AG09309 (cell line): ENCODE results near the gene CLIC4.
"Not testable (repeated sequence)": the region's sequence is repeated elsewhere in the genome, so short reads cannot be mapped to it uniquely, and the experiment has no call there.

Experiments
- DNase-seq: peaks from one replicate; pipeline ENCODE4 v3.0.0-alpha.2; 2010; ENCODE audit warnings: low read depth
- H3K4me3 ChIP-seq: 2 replicates; pipeline ENCODE4 v1.5.1; 2011; ENCODE audit warnings: mild to moderate bottlenecking, low read depth, low read length, moderate library complexity; ENCODE audit not compliant: control insufficient read depth
- CTCF ChIP-seq: IDR thresholded peaks from 2 replicates; pipeline ENCODE4 v1.5.1; 2011; ENCODE audit warnings: mild to moderate bottlenecking, low read depth, low read length, inconsistent platforms; ENCODE audit not compliant: insufficient read depth, control insufficient read depth; ENCODE audit errors: missing control alignments

CLIC4 gene

GRCh38 chr1:24724345-24725208, 20.7 kb upstream of the CLIC4 start:
- no peak for TF ChIP-seq CTCF

GRCh38 chr1:24725209-24725651, 20.0 kb upstream of the CLIC4 start:
- no peak for DNase-seq
- TF ChIP-seq CTCF: no peak
- H3K4me3 ChIP-seq: no peak overlapping the region

More at GRCh38 chr1:24724345-24725208, 20.7 kb upstream of the CLIC4 start:
- H3K4me3 ChIP-seq: no peak overlapping the region
- no peak for DNase-seq

GRCh38 chr1:24726741-24727140, 18.5 kb upstream of the CLIC4 start:
- no peak for DNase-seq
- no peak for TF ChIP-seq CTCF
- H3K4me3 ChIP-seq: no peak overlapping the region

GRCh38 chr1:24727501-24728216, 17.6 kb upstream of the CLIC4 start:
- H3K4me3 ChIP-seq: peak overlapping the region; percentile 9
- DNase-seq: peak; percentile 80
- no peak for TF ChIP-seq CTCF

- no peak for DNase-seq
- no peak overlapping the region for H3K4me3 ChIP-seq
- no peak for TF ChIP-seq CTCF
Measured at GRCh38 chr1:24728982-24729381, 16.3 kb upstream of the CLIC4 start.

- no peak for TF ChIP-seq CTCF
- DNase-seq: no peak
- H3K4me3 ChIP-seq: no peak overlapping the region
Measured at GRCh38 chr1:24732186-24732885, 12.9 kb upstream of the CLIC4 start.

GRCh38 chr1:24733342-24733741, 11.9 kb upstream of the CLIC4 start:
- DNase-seq, H3K4me3 ChIP-seq: not testable (repeated sequence)
